Measurements from ENCODE around the gene ME1.

ME1 gene

DNA sequence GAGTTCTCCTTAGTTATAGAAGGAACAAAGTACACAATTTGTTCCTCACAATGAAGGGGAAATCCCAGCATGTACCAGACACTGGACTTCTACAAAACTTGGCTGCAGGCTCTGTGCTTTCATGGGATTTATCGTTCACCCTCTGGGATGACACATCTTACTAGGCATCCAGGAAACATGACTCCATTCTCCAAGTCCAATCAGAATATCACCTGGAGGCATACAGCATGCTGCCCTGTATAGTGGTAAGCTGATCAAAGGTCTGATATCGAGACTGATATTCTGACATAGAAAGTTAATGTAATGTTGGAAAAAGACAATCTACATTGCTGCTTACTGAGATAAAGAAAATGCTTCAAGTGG, 231.0 kb downstream of the ME1 start:
- H3K4me2 ChIP-seq (ENCODE audit: low read depth, low read length, poor library complexity, severe bottlenecking) = no peak overlapping the region
- no peak for TF ChIP-seq EZH2phosphoT487 (IDR thresholded peaks at IDR 0.05; ENCODE audit: borderline replicate concordance)
- no peak for TF ChIP-seq CTCF (conservative IDR thresholded peaks at IDR 0.05; ENCODE audit: low read length)

GRCh38 chr6:83199173-83199862, 231.5 kb downstream of the ME1 start:
- no peak overlapping the region for H3K9ac ChIP-seq (ENCODE audit: low read depth, low read length, poor library complexity, severe bottlenecking)
- TF ChIP-seq EZH2phosphoT487 (IDR thresholded peaks at IDR 0.05; ENCODE audit: borderline replicate concordance) = no peak
- TF ChIP-seq CTCF (conservative IDR thresholded peaks at IDR 0.05; ENCODE audit: low read length) = no peak
- H3K36me3 ChIP-seq (ENCODE audit: insufficient read depth, low read length) = no peaks in the 10 kb centered on the region
- H3K4me3 ChIP-seq (ENCODE audit: low read length, poor library complexity, severe bottlenecking) = no peak overlapping the region
- H4K20me1 ChIP-seq (ENCODE audit: insufficient read depth, low read length, poor library complexity, severe bottlenecking) = no peaks in the 10 kb centered on the region
- no peak overlapping the region for H3K4me2 ChIP-seq (ENCODE audit: low read depth, low read length, poor library complexity, severe bottlenecking)
- H3K27me3 ChIP-seq (ENCODE audit: insufficient read depth, low read length, poor library complexity, severe bottlenecking) = no peaks in the 10 kb centered on the region
- H2AFZ ChIP-seq (ENCODE audit: low read length) = no peak overlapping the region
- peaks cover 7% of the 10 kb centered on the region for H3K4me1 ChIP-seq (ENCODE audit: insufficient read depth, low read length, poor library complexity, severe bottlenecking)
- no peaks in the 10 kb centered on the region for H3K9me3 ChIP-seq (ENCODE audit: insufficient read depth, low read depth, low read length)
- H3F3A ChIP-seq (ENCODE audit: low read depth) = no peaks in the 10 kb centered on the region
- no peaks in the 10 kb centered on the region for H3K9me2 ChIP-seq (replicated peaks; ENCODE audit: low read depth, low read length)
- no peaks in the 10 kb centered on the region for H3K79me2 ChIP-seq (ENCODE audit: insufficient read depth, low read length)

More for the DNA sequence above, 231.0 kb downstream of the ME1 start:
- Histone ChIP-seq H2AFZ (ENCODE audit: low read length) (no peak overlapping the region), H3K79me2 (ENCODE audit: insufficient read depth, low read length) (no peaks in the 10 kb centered on the region), H3K9me2 (replicated peaks; ENCODE audit: low read depth, low read length) (no peaks in the 10 kb centered on the region), H3K9me3 (ENCODE audit: insufficient read depth, low read depth, low read length) (no peaks in the 10 kb centered on the region), H3F3A (ENCODE audit: low read depth) (no peaks in the 10 kb centered on the region), H4K20me1 (ENCODE audit: insufficient read depth, low read length, poor library complexity, severe bottlenecking) (no peaks in the 10 kb centered on the region), H3K4me1 (ENCODE audit: insufficient read depth, low read length, poor library complexity, severe bottlenecking) (peaks cover 3% of the 10 kb centered on the region), H3K9ac (ENCODE audit: low read depth, low read length, poor library complexity, severe bottlenecking) (no peak overlapping the region), H3K27me3 (ENCODE audit: insufficient read depth, low read length, poor library complexity, severe bottlenecking) (no peaks in the 10 kb centered on the region), H3K36me3 (ENCODE audit: insufficient read depth, low read length) (no peaks in the 10 kb centered on the region), H3K4me3 (ENCODE audit: low read length, poor library complexity, severe bottlenecking) (no peak overlapping the region)

DNA sequence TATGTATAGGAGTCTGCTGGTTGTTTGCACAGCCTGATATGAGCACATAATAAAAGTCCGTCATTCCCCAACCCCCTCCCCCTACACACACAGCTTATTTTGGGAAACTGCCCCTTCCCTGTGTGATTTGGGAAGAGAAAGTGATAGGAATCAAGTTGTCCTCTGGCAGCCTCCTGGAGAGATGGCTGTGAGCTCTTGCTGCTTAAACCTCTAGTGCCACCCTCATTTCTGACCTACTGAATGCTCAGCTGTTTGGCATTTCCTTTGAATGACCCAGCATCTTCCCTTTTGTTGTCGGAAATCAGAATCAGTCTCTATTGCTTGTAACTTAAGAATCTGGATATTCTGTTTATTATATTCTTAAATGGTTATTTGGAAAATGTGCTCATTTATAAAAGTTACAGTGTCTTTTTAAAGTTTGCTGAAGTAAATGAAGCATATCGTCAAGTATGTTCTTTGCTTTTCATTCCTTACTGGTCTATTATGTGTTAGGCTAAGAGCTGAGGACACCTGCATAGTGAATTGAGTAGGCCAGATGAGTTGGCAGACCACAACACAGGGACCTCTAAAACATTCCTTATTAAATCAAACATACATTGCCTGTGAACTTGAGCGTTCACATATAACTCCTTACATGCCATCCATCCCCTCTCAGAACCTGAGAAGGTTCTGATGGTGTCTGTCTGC, 232.2 kb downstream of the ME1 start:
- no peaks in the 10 kb centered on the region for H4K20me1 ChIP-seq (ENCODE audit: insufficient read depth, low read length, poor library complexity, severe bottlenecking)
- no peaks in the 10 kb centered on the region for H3K9me3 ChIP-seq (ENCODE audit: insufficient read depth, low read depth, low read length)
- no peaks in the 10 kb centered on the region for H3K27me3 ChIP-seq (ENCODE audit: insufficient read depth, low read length, poor library complexity, severe bottlenecking)
- H3K4me1 ChIP-seq (ENCODE audit: insufficient read depth, low read length, poor library complexity, severe bottlenecking) = peaks cover 12% of the 10 kb centered on the region
- no peak overlapping the region for H3K9ac ChIP-seq (ENCODE audit: low read depth, low read length, poor library complexity, severe bottlenecking)
- no peaks in the 10 kb centered on the region for H3K9me2 ChIP-seq (replicated peaks; ENCODE audit: low read depth, low read length)
- H3K79me2 ChIP-seq (ENCODE audit: insufficient read depth, low read length) = peaks cover 5% of the 10 kb centered on the region; the same call in 1 of the 2 replicates
- H2AFZ ChIP-seq (ENCODE audit: low read length) = no peak overlapping the region
- no peak overlapping the region for H3K4me2 ChIP-seq (ENCODE audit: low read depth, low read length, poor library complexity, severe bottlenecking)
- H3K4me3 ChIP-seq (ENCODE audit: low read length, poor library complexity, severe bottlenecking) = no peak overlapping the region
- TF ChIP-seq CTCF (conservative IDR thresholded peaks at IDR 0.05; ENCODE audit: low read length) = no peak
- H3K36me3 ChIP-seq (ENCODE audit: insufficient read depth, low read length) = no peaks in the 10 kb centered on the region
- no peaks in the 10 kb centered on the region for H3F3A ChIP-seq (ENCODE audit: low read depth)
